D341Med (cell line): ENCODE data around the gene POU5F1.
"Not testable (repeated sequence)": the region's sequence is repeated elsewhere in the genome, so short reads cannot be mapped to it uniquely, and the experiment has no call there.

Source experiments
- DNase-seq: peaks from one replicate; pipeline ENCODE4 v3.0.0; 2012; ENCODE audit warnings: low spot score

Gene POU5F1

DNA sequence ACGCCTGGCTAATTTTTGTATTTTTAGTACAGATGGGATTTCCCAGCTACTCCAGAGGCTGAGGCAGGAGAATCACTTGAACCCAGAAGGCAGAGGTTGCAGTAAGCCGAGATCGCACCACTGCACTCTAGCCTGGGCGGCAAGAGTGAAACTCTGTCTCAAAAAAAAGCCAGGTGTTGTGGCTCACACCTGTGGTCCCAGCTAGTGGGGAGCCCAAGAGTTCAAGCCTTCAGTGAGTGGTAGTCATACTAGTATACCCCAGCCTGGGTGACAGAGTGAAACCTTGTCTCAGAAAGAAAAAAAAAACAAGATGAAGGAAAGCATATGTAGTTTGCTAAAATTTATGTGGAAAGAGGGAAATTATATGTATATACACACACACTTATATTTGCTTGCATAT, 20.0 kb upstream of the POU5F1 start:
- no peak for DNase-seq

GRCh38 chr6:31189223-31189622, 18.7 kb upstream of the POU5F1 start:
- not testable (repeated sequence) for DNase-seq

DNA sequence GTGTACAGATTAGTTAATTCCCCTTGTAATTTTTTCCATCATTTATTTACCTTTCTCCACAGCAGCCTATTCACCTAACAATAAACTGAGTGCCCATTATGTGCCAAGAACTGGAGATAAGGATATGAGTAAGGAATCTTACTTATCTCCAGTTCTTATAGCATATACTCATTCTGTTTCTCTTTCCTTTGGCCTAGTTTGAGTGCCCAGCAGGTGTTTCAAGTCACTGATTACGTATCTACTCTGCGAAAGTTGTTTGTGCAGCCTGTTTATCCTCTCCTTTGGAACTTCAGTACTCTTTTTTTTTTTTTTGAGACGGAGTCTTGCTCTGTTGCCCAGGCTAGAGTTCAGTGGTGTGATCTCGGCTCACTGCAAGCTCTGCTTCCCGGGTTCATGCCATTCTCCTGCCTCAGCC, 17.3 kb upstream of the POU5F1 start:
- no peak for DNase-seq

DNA sequence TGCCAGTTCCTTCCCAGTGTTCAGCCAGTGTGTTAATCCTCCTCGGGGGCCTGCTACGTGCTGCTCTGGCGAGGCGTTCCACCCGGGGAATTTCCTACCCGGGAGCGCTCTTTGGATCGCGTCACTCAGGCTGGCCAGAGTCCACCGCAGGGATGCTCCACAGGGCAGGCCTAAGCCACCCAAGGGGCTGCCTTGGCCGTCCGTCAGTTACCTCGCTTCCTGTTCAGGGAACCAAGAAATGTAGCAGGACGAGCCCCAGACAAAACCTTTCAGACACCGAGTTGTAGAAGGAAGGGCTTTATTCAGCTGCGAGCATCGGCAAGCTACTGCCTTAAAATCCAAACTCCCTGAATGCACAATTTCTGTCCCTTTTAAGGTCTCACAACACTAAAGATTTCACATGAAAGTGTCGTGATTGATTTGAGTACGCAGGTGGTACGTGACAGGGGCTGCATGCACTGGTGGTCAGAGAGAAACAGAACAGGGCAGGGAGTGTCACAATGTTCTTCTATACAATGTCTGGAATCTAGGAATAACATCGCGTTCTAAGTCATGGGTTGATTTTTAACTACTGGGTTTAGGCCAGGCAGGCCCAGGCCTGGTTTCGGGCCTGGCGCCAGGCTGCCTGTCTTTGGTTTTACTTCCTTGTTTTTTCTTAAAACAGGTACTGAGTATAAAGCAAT, 15.7 kb upstream of the POU5F1 start:
- no peak for DNase-seq

GRCh38 chr6:31185695-31186051, 15.2 kb upstream of the POU5F1 start:
- not testable (repeated sequence) for DNase-seq

DNA sequence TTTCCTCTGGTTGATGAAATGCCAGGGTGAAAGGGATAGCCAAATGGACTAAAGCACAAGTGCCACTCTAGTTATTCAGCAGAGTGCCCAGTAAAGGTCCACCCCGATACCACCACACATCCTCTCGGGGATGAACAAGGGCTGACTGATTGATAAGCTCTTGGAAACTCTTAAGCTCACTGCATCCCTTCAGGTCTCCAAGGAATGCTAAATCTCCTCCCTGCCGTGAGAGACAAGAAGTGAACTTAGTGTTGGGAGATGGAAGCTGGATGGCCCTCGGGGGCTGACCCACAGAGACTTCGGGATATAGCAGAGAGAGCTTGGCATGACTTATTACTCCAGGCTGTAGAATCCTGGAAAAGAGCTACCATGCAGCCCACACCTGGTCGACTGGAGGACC, 13.4 kb upstream of the POU5F1 start:
- not testable (repeated sequence) for DNase-seq

- not testable (repeated sequence) for DNase-seq
These were observed 12.8 kb upstream of the POU5F1 start for GRCh38 chr6:31183287-31183686.

- no peak for DNase-seq
These were observed 10.0 kb upstream of the POU5F1 start for GRCh38 chr6:31180500-31180899.

- no peak for DNase-seq
These were observed 9.4 kb upstream of the POU5F1 start for GRCh38 chr6:31179896-31180295.

- no peak for DNase-seq
These were observed 8.5 kb upstream of the POU5F1 start for GRCh38 chr6:31179042-31179386.

DNA sequence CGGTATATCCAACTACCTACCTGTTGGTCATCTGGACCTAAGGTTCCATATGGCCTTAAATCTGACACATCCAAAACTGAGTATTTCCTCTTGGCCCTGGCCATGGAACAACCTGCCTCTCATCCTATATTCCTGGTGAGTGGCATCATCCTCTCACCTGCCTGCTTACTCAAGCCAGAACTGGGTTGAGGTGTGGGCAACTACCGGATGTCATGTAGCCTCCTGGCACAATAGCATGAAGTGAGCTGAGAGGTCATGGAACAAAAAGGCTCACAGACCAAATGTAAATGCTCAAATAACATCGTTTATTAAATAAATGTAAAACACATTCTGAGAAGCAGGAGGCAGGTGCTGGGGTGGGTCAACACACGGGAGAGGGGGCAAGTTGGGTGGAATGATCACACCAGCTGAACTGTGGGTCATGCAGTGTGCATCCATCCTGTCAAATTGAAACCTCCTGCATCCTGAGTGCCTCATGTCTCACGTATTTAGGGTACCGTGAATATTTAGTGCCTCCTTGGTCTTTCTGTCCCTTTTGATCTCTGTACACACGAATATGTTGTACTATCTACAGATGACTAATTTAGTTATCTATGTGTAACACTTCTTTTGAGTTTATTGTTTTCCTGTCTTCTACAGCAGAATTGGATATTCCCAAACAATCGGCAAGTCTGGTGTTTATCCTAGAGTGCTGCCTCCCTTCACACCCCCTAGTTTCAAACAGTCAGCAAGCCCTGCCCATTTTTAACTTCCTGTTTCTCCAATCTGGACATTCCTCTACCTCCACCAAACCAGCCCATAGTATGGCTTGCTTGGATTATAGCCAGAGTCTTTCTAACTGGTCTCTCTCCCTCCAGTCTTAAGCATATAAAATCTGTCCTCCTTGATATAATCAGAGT, 7.9 kb upstream of the POU5F1 start:
- DNase-seq: no peak

DNA sequence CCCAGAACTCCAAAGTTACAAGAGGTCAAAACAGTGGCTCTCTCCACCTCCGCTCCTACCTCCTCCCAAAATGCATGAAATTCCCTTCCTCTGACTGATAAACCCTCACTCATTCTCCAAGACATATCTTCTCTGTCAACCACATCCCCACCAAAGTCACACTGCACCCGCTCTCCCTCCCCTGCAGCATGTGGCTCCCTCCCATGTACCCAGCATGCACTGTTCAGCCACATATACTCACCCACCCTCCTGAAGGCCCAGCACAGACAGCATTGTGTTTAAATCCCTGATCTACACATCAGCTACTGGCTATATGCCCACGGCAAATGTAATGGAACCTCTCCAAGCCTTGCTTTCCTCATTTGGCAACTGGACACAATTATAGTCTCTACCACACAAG, 5.5 kb upstream of the POU5F1 start:
- DNase-seq: no peak

- DNase-seq: no peak
These were observed 3.9 kb upstream of the POU5F1 start for GRCh38 chr6:31174378-31174777.

DNA sequence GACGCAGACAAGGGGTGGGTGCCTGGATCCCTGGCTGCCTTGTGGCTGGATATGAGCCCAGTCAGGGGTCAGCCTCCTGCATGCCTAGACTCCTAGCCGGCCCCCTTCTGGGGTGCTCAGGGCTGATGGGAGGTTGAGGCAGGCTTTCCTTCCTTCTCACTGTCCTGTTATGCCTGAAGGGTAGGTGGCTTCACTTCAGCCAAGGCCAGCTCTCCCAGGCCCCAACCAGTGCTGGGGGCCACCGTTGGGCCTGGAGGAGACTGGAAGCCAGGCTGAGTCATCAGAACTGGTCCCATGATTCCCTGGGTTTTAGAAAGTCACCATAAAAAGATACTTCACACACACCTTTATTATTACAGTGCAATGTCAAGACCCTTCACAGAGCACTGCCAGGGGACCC, 2.9 kb upstream of the POU5F1 start:
- DNase-seq: no peak

- no peak for DNase-seq
These were observed 2.5 kb upstream of the POU5F1 start for GRCh38 chr6:31172973-31173384.

- no peak for DNase-seq
These were observed 1.7 kb upstream of the POU5F1 start for GRCh38 chr6:31171931-31172905.

GRCh38 chr6:31170987-31171671, 647 bp upstream of the POU5F1 start:
- DNase-seq: no peak

GRCh38 chr6:31169858-31170599, 453 bp downstream of the POU5F1 start:
- DNase-seq: not testable (repeated sequence)

DNA sequence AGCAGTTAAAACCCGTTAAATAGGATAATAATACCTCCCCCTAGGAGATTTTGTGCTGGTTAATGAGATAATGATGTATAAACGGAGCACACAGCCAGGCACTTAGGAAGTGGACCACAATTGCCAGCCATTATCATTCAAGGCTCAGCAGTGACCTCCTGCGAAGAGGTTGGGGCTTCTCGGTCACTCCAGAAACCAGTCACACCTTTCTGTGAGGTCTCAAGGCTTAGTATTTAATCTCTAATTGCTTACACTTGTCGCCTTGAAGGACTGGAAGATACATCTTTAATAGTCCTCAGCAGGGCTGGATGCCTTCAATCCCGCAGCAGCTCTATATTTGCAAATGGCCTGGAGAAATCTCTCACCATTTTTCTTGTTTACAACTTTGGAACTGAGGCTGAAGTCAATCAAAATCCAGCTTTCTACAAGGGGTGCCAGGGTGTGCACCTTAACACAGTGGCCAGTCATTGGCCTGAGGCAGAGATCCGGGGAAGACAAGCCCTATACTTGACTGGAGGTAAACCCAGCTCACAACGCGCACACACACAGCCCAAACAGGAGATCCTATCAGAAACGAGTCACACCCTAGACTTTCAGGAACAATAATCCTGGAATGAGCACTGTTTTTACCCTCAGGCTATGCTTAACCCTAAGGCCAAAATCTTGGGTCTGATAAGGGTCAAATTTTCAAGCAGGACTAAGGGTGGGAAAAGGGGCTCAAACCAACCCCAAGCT, 1.2 kb downstream of the POU5F1 start:
- no peak for DNase-seq

- DNase-seq: no peak
These were observed 1.9 kb downstream of the POU5F1 start for GRCh38 chr6:31168606-31169005.
